ENCODE results near the gene ZDHHC9.

ZDHHC9 gene

DNA sequence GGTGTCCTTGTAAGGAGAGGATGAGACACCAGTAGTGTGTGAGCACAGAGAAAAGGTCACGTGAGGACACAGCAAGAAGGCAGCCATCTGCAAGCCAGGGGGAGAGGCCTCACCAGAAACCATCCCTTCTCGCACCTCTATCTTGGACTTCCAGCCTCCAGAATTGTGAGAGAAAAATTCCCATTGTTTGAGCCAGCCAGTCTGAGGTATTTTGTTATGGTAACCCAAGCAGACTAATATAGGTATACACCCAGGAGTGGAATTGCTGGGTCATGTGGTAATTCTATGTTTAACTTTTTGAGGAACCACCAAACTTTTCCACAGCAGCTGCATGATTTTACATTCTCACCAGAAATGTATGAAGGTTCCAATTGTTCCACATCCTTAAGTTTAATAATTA lies 25.6 kb downstream of the ZDHHC9 start:
- DNase-seq, result no peak

DNA sequence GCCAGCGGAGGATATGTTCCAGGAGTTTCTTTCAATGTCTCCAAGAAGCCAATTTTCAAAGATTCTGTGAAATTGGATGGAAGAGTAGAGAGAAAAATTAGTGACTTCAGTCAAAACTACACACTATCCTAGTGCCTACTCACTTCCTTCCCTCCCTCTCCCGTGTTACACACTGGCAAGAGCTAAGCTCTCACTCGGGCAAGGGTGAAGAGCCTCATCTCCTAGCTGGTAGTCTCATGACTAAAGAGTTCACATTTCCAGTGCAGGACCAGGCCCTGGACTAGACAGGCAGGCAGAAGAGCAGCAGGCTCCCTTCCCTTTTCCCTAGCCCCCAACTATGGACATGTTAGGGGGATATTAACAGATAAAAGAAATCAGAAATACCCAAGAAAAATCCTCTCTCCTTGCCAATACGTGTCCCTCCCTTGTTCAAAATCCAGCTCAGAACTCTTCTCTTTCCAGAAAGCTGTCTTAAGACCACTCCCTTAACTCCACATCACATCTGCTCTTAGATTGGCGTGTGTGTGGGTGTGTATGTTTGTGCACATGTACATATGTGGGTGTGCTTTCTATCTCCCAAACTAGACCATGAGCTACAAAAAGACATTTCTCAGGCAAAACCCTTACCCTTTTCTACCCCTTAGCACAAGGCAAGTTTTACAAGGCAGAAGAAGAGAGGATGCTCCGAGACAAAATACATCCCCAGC lies 29.9 kb downstream of the ZDHHC9 start:
- DNase-seq, result no peak

DNA sequence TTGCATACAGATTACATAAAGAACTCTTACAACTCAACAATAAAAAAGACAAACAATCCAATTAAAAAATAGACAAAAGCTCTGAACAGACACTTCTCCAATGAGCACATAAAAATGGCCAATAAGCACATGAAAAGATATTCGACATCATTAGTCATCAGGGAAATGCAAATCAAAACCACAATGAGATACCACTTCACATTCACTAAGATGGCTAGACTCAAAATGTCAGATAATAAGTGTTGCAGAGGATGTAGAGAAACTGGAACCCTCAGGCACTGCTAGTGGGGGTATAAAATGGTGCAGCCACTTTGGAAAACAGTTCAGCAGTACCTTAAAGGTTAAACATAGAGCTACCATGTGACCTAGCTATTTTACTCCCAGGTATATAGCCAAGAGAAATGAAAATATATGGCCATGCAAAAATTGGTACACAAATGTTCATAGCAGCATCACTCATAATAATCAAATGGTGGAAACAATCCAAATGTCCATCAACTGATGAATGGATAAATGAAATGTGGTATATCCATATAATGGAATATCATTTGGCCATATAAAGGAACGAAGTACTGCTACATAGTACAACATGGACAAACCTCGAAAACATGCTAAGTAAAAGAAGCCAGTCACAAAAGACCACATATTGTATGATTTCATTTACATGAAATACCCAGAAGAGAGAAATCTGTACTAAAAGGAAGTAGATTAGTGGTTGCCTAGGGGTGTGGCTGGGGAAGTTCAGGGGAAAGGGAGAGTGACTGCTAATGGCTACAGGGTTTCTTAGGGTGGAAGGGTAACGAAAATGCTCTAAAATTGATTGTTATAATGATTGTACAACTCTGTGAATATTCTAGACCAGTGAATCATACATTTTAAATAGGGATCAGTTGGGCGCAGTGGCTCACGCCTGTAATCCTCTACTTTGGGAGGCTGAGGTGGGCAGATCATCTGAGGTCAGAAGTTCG lies 34.6 kb downstream of the ZDHHC9 start:
- no peak for DNase-seq

DNA sequence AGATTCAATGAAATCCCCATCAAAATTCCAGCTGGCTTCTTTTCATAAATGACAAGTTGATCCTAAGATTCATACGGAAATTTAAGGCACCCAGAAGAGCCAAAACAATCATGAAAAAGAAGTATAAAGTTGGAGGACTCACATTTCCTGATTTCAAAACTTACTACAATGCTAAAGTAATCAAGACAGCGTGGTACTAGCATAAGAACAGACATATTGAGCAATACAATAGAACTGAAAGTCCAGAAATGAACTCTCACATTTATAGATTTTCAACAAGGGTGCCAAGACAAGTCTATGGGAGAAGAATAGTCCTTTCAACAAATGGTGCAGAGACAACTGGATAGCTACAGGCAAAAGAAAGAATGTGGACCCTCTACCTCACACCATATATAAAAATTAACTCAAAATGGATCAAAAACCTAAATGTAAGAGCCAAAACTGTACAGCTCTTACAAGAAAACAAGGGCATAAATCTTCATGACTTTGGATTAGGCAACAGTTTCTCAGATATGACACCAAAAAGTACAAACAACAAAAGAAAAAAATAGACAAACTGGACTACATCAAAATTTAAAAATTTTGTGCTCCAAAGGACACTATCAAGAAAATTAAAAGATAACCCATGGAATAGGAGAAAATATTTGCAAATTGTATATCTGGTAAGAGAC lies 35.4 kb downstream of the ZDHHC9 start:
- no peak for DNase-seq

DNA sequence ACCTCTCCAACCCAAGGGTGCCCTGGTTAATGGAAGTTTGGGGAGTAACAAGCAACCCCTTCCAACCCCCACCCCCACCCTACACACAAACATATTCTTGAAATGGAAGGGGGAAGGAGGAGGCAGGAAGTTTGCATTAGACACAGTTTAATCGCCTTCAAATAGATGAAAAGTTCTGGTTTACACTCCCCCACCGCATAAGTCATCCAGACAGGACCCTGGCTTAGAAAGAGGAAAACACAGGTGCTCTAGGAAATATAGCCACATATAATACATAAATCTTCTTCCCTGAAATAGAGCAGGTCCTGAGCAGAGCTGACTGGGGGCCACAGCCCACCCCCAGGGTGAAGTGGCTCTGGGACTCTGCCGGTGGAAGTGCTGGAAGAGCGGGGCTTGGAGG lies 38.9 kb downstream of the ZDHHC9 start:
- no peak for DNase-seq

DNA sequence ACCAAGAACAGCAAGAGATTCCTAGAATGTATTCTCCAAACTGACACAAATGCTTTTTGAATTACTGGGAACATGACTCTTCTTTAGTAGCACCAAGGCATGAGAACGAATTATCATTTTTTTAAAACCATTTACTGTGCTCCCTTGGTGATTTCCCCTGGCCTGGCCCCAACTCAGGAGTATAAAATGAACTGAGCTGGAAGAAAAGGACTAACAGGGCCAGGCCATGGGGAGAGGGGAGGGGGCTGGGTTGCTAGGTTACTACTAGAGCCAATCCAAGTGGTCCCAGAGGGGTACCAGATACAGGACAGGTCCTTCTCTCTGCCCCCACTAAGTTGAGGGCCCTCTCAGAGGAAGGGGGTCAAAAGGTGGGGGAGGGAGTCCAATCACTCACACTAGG lies 40.8 kb downstream of the ZDHHC9 start:
- DNase-seq, result no peak

DNA sequence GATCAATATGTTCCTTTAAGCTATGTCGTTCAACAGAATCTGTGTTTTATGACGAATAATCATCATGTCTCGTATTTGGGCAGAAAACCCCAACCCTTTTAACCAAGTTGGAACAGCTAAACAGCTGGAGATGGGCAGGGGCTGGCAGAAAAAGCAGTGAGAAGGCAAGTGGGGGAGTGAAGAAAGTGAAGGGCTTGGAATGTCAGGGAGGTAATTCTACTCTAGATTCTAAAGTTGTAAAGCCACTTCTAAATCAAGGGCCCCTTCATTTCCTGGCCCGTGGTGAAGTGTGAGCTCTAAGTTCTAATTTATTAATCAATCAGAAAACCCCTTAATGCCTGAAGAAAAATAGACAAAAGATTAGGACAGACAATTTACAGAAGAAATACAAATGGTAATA lies 43.5 kb downstream of the ZDHHC9 start:
- DNase-seq, result no peak

DNA sequence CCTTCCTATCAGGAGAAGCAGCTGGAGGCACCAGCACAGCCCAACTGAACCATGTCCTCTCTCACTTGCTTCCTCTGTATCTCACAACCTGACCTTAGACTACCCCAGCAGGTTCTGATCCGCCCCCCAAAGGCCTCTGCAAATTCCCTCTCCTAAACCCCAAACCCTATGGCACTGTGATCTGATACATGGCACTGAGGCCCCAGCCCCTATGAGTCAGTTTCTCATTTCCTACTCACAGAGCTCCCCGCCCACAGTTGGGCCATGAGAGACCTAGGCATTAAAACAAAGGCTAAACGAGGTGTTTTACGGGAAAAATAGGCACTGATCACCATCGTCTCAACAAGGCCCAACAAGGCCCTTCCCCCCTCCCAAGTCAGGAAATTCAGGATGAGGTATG lies 44.8 kb downstream of the ZDHHC9 start:
- DNase-seq, result no peak

DNA sequence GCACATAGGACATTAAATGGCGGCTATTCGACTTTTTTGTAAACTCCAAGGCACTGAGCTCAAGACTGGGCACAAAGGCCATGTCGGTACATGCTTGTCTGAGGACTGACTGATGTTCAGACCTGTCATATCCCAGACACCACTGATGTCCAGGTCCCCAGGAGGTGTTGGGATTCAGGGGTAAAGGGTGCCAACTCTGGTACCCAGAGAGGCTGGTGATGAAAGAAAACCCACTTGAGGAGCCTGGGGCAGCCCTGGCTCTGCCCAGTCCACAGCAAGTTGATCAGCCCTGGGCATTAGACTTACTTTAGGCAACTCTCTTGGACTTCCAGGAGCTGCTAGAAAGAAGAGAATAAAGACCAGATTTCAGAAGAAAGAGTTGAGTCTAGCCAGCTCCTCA lies 45.2 kb downstream of the ZDHHC9 start:
- no peak for DNase-seq

DNA sequence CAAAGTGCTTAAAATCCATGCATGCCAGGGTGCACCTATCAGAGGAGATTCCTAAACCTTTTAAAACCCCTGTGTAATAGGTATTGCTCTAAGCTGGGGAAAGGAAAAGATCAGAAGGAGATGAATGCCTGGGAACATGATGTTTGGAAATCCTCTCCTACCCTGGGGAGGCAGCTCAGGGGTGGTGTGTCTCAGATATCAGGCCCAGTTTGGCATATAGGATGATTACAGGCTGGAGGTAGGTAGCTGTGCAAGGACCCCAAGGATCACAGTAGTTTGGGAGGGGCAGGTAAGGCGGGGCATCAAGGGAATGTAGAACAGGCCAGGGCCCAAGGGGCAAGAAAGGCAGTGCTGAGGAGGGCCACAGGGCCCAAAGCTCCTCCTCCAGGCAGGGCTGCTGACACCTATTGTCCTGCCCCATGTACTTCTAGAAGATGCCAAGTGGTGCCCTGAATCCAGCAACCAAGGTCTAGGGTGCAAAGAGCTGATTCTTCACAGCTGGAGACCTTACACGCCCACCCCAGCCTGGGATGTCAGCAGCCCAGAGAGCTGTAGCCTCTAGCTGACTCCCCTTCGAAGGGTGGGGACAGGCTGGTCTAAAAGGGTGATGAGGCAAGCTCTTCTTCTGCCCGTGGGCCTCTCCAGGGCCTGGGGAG lies 46.3 kb downstream of the ZDHHC9 start:
- no peak for DNase-seq

DNA sequence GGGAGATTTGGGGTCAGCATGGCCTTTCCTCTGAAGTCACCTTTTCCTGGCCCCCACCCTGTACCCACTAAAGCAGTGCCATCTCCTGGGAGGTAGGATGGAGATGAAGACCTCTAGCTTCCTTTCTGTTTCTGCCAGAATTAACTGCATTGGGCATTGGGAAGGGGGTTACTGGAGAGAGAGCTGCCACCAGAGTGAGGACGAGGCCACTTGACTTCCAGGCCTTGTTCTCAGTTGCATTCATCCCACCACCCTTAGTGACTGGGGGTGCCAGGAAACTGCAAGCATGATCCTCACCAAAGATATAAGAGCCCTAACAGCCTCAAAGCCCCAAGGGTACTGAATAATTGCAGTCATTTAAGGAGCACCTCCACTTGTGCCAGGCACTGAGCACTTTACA lies 48.1 kb downstream of the ZDHHC9 start:
- DNase-seq, result no peak

DNA sequence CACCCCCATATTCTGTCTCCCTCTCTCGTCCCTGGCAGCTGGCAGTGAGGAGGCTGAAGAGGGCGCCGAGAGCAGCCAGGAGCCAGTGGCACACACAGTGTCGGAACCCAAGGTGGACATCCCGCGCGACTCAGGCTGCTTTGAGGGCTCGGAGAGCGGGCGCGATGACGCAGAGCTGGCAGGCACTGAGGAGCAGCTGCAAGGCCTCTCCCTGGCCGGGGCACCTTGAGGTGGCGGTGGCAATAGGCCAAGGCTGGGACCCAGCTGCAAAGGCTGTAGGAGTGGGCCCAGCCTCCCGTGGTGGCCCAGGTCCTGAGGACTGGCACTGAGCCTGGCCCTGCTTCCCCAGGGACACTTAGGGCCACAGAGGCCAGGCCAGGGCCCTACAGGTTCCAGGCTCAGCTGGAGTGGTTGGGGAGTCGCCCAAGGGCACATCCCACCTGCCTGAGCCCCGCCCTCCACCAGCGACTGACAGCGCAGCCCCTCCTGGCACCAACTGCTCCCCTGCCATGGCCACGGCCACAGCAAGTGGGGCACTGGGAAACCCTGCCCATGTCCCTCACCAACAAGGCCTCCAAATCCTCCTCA lies 50.0 kb downstream of the ZDHHC9 start:
- DNase-seq, result peak; percentile 65

DNA sequence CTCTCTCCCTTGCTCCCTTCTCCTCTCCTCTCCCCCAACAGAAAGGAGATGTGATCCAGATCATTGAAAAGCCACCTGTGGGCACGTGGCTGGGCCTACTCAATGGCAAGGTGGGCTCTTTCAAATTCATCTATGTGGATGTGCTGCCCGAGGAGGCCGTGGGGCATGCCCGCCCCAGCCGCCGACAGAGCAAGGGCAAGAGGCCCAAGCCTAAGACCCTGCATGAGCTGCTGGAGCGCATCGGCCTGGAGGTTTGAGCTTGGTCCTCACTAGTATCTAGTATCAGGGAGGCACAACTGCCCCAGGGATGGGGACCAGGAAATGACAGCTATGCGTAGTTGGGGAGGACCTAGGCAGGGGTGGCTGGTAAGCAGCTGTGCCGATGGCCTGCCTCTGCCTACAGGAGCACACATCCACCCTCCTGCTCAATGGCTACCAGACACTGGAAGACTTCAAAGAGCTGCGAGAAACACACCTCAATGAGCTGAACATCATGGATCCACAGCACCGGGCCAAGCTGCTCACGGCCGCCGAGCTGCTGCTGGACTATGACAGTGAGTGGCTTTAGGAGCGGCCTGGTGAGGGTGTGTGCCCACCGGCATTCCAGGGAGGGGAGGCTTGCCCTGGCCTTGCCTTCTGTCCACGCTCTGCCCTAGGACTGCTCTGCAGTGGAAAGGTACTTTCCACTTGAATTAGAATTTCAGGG lies 50.9 kb downstream of the ZDHHC9 start:
- no peak for DNase-seq

DNA sequence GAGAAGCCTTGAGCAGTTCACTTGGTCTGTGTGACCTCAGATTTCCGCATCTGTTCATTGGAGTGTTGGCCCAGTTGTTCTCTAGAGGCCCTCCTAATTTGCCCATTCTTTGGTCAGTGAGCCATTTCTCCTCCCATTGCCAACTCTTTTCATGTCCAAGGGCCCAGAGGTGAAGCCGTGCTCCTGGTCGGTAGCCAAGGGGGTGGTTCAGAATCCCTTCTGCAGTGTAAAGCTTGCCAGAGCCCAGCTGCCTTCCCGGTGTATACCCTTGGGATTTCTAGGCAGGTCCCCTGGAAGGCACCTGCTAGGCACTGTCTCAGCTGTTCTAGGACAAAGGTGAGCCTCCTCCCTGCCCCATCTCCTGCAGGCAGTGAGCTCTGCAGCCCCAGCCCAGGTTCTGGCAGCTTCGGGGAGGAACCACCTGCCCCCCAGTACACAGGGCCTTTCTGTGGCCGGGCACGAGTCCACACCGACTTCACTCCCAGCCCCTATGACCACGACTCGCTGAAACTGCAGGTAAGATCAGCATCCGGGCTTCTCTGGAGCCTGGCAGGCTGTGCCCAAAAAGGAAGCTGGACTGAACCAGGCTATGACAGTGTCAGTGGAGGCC lies 51.6 kb downstream of the ZDHHC9 start:
- no peak for DNase-seq

DNA sequence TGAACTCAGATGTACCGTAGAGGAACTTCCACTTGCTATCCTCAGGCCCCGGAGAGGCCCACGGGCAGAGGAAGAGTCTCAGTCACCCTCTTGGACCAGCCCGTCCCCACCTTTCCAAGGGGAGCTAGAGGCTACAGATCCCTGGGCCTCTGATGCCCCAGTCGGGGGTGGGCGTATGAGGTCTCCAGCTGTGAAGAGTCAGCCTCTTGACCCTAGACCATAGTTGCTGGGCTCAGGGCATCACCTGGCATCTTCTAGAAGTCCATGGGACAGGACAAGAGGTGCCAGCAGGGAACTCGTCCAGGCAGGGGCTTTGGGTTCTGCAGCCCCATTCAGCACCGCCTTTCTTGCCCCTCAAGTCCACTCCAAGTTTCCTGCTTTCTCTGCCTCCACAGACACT lies 52.4 kb downstream of the ZDHHC9 start:
- no peak for DNase-seq

DNA sequence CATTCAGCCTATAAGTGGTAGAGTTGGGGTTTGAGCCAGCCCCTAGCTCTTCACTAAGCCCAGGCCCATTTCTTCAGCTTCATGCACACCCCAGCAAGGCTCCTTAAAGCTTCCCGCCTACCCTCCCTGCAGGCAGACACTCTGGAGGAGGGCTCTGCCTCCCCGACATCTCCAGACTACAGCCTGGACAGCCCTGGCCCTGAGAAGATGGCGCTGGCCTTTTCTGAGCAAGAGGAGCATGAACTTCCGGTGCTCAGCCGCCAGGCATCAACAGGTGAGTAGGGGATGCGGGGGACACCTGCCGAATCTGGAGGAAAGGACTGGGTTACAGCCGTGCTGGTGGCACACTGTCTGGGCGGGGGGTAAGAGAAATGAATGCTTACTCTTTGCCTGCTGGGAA lies 52.9 kb downstream of the ZDHHC9 start:
- no peak for DNase-seq

DNA sequence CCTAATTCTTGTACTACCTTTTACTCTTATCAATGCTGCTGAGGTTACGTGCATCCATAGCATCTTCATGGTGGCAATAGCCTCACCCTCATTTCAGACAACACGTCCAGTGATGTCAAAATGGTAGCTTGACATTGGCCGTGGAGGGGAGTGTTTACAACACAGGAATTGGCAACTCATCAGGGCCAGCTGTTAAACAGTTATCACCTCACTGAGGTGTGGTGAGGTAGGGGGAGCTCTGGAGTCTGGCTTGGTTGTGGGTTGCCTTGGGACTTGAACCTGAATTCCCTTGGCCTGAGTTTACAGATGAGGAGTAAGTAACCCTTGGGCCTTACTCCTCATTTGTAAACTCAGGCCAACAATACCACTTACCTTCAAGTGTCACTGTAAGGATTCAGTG lies 53.5 kb downstream of the ZDHHC9 start:
- no peak for DNase-seq

DNA sequence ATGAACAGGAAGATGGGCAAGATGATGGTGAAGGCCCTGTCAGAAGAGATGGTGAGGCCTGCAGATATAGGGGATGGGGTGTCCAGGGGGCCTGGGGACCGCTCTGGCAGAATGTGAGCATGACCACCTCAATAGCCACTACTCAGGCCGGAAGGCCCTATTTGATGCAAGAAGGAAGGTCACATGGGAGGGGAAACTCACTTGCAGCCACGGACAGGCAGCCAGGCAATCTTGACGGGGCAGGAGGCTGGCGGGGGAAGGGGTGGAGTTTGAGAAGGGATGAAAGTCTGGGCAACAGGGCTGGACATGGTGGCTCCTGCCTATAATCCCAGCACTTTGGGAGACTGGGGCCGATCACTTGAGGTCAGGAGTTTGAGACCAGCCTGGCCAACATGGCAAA lies 55.2 kb downstream of the ZDHHC9 start:
- DNase-seq, result no peak

DNA sequence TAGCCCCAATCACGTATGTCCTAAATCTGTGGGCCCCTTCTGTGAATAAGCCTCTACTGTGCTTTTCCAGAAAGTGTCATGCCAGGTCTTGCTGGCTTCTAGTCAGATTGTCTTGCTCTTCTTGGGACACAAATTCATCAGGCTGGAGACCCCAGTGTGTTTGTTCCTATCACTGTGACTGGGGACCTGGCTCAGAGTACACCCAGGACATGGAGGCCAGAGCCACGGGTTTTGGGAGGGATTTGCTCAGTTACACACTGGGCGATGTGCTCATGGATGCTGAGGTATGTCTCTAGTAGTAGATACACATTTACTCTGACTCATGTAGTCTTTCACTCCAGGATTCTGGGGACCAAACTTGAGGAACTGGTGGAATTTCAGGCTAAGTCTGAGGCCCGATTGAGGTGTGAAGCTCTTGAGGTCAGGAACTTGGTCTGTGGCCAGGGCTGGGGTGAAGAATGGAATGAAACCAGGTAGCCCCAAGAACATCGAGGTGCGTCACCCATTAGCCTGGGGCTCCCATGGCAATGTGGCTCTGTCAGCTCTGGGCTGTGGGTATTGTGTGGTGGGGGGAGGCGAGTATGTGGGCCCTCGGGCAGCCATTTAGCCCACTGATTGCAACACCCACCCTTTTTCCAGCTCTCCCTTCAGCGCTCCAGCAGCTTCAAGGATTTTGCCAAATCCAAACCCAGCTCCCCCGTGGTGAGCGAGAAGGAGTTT lies 56.2 kb downstream of the ZDHHC9 start:
- DNase-seq, result no peak

DNA sequence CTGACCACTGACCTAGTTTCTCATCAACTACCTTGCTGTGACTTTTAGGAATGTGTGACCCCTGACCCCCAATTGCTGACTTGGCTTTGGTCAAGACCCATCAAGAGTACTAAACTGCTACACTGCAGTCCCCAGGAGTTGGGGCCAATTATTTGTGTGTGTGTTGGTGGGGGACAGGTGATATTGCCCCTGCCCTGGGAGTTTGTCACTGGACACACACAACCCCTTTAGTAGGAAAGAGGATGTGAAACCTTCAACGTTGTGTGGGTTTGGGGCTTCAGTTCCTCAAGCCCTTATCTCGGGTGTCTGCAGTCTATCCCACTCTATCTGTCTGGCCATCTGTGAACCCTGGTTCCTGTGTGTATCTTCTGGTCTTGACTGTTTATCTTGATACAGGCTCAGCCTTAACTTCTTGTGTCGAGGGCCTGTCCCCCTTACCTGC lies 57.5 kb downstream of the ZDHHC9 start:
- no peak for DNase-seq
